B cell (primary cell): Measurements from ENCODE around the gene SLC1A4. TPM values are rescaled to one million over a fixed set of nuclear protein-coding genes. Genes with fewer than 3 reads are reported as not detected.
"Not testable (repeated sequence)": the region's sequence is repeated elsewhere in the genome, so short reads cannot be mapped to it uniquely, and the experiment has no call there.

Experiments
- ATAC-seq: fragments of 200-7000 bp; cut with Tn5 transposase; one replicate; pipeline ENCODE4 v1.10.0; 2021; ENCODE audit warnings: low read depth, mild to moderate bottlenecking, moderate number of reproducible peaks, moderate library complexity
- CTCF ChIA-PET: fragments of 350-600 bp; sonication (Branson Sonifier 250); formaldehyde crosslinking; loops from one replicate; lab custom pipeline; 2021; ENCODE audit warnings: antibody characterized with exemption, inconsistent platforms; lab: Charles Lee
- POLR2A ChIA-PET: fragments of 350-600 bp; sonication (Branson Sonifier 250); formaldehyde crosslinking; loops from one replicate; lab custom pipeline; 2021; ENCODE audit warnings: antibody characterized with exemption; lab: Charles Lee
- DNase-seq: peaks from one replicate; pipeline ENCODE4 v3.0.0; 2013
- H2AFZ ChIP-seq: 2 replicates; pipeline ENCODE4 v1.6.1; 2012; ENCODE audit warnings: mild to moderate bottlenecking, low read depth, low read length; ENCODE audit not compliant: insufficient read depth, poor library complexity, severe bottlenecking
- H3K27ac ChIP-seq, 2 donors: 1 replicate in 1 of 2; 2 replicates in 1 of 2; pipeline ENCODE4 v1.5.1; 2012 to 2013; ENCODE audit warnings: low read length in 2 of 2, mild to moderate bottlenecking in 2 of 2, moderate library complexity in 1 of 2
- H3K27me3 ChIP-seq, 4 experiments: fragments of 200-600 bp in 1 of 4; sonication (generic) in 1 of 4; replicated peaks in 1 of 4; 1 replicate in 2 of 4; 2 replicates in 2 of 4; pipeline versions ENCODE4 v1.6.1 to v1.7.0; 2013 to 2016; ENCODE audit warnings: low read length in 3 of 4, mild to moderate bottlenecking in 2 of 4, mixed read lengths in 1 of 4, moderate library complexity in 1 of 4; ENCODE audit not compliant: insufficient read depth in 4 of 4, control insufficient read depth in 3 of 4; ENCODE audit errors: control extremely low read depth in 1 of 4
- H3K36me3 ChIP-seq, 2 experiments: replicated peaks in 1 of 2; 1 replicate in 1 of 2; 2 replicates in 1 of 2; pipeline versions ENCODE4 v1.6.1 to v1.7.1; 2013; ENCODE audit warnings: low read length in 1 of 2; ENCODE audit not compliant: insufficient read depth in 2 of 2, control insufficient read depth in 1 of 2; ENCODE audit errors: control extremely low read depth in 1 of 2, extremely low read depth in 1 of 2
- H3K4me1 ChIP-seq, 2 donors: fragments of 200-600 bp in 1 of 2; sonication (generic) in 1 of 2; 1 replicate in 1 of 2; 2 replicates in 1 of 2; pipeline versions ENCODE4 v1.5.1 to v1.6.1; 2013 to 2017; ENCODE audit warnings: low read length in 2 of 2; ENCODE audit not compliant: control insufficient read depth in 2 of 2, insufficient read depth in 2 of 2
- H3K4me2 ChIP-seq: replicated peaks from 2 replicates; pipeline ENCODE3; 2012; ENCODE audit warnings: mild to moderate bottlenecking, low read depth, low read length; ENCODE audit not compliant: poor library complexity, severe bottlenecking
- H3K4me3 ChIP-seq, 5 experiments: fragments of 200-600 bp in 1 of 5; sonication (generic) in 1 of 5; 1 replicate in 3 of 5; 2 replicates in 2 of 5; pipeline versions ENCODE4 v1.5.1 to v1.7.0; 2011 to 2016; ENCODE audit warnings: low read length in 4 of 5, mild to moderate bottlenecking in 4 of 5, low read depth in 2 of 5, control low read depth in 1 of 5, moderate library complexity in 1 of 5; ENCODE audit not compliant: insufficient read depth in 1 of 5; ENCODE audit errors: control extremely low read depth in 1 of 5, extremely low read depth in 1 of 5
- H3K79me2 ChIP-seq: fragments of 200-600 bp; sonication (generic); one replicate; pipeline ENCODE4 v1.6.0; 2016; ENCODE audit warnings: low read length; ENCODE audit not compliant: control insufficient read depth, insufficient read depth
- H3K9ac ChIP-seq: fragments of 200-600 bp; sonication (generic); 2 replicates; pipeline ENCODE4 v1.6.1; 2017; ENCODE audit warnings: mild to moderate bottlenecking, low read length, moderate library complexity
- H3K9me3 ChIP-seq, 3 donors: one replicate each; pipeline versions ENCODE4 v1.6.1 to v1.7.1; 2013; ENCODE audit warnings: low read length in 2 of 3; ENCODE audit not compliant: control insufficient read depth in 2 of 3, insufficient read depth in 1 of 3; ENCODE audit errors: control extremely low read depth in 1 of 3
- H4K20me1 ChIP-seq: 2 replicates; pipeline ENCODE4 v1.6.0; 2012; ENCODE audit warnings: mild to moderate bottlenecking, low read length; ENCODE audit not compliant: insufficient read depth, control insufficient read depth, poor library complexity, severe bottlenecking
- H3K27ac Mint-ChIP-seq: one replicate; pipeline ENCODE4 v1.8.0; 2021; ENCODE audit warnings: mixed read lengths
- H3K27me3 Mint-ChIP-seq: one replicate; pipeline ENCODE4 v1.8.0; 2021; ENCODE audit warnings: mixed read lengths
- H3K4me1 Mint-ChIP-seq: one replicate; pipeline ENCODE4 v1.8.0; 2021; ENCODE audit warnings: mixed read lengths
- H3K4me3 Mint-ChIP-seq: one replicate; pipeline ENCODE4 v1.8.0; 2021; ENCODE audit warnings: mixed read lengths
- H3K9me3 Mint-ChIP-seq: one replicate; pipeline ENCODE4 v1.8.0; 2022; ENCODE audit warnings: mixed read lengths; ENCODE audit not compliant: insufficient read depth
- EZH2 ChIP-seq: IDR thresholded peaks from 2 replicates; pipeline ENCODE4 v1.6.1; 2012; ENCODE audit warnings: borderline replicate concordance, low read depth, mild to moderate bottlenecking, moderate library complexity, low read length; ENCODE audit not compliant: insufficient read depth, poor library complexity, severe bottlenecking
- WGBS: methylation state at CpG from one replicate; pipeline ENCODE4 v1.1.5; 2013; ENCODE audit warnings: missing lambda C conversion rate; ENCODE audit not compliant: insufficient coverage; 5-methylcytosine and 5-hydroxymethylcytosine counted together
- intact Hi-C: fragments of 100-400 bp; cut with micrococcal nuclease; formaldehyde crosslinking; loops from one replicate; pipeline ENCODE4 v1.10.0; 2022
- polyA plus RNA-seq: library from polyadenylated mRNA; depleted of rRNA; stranded (reverse); fragments of >200 nt; gene quantifications from 2 replicates; pipeline ENCODE4 v1.2.3, GENCODE V29; 2012
- total RNA-seq, 2 donors: library from RNA; stranded (reverse); fragments of 120-200 nt in 1 of 2; gene quantifications; 1 replicate in 1 of 2; 2 replicates in 1 of 2; pipeline versions ENCODE4 v1.2.3 to v1.2.4, GENCODE V29; 2013 to 2022
- TF ChIP-seq, protein P1 (sequence below): fragments of 200-600 bp; IDR thresholded peaks from one replicate; pipeline ENCODE4 v1.8.0; 2022; ENCODE audit warnings: antibody characterized with exemption, mild to moderate bottlenecking

Gene SLC1A4
- total and polyA plus RNA-seq, 2 donors (not counting 1 experiment from before 2014, with no cell fraction given), result 1.7 to 15.7 TPM

DNA sequence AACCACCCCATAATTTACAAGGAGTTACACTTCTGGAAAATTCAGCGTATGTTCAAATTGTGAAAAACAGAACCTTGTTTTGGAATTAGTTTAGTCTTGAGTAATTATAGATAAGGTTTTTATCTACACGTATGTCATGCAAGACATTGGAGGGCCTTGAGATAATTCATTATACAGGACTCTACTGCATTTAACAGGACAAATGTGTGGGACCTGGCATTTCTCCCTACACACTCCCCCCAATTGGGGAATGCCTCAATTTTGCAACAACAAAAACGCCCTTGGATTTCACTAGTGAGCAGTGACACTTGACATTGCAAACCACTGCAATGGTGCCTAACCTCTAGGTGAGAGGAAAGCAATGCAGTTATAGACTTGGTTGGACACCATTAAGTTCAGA, 11.4 kb downstream of the SLC1A4 start:
- Histone ChIP-seq H3K4me1 (no peaks in the 10 kb centered on the region), H3K27me3 (no peaks in the 10 kb centered on the region), H3K9me3 (no peaks in the 10 kb centered on the region), H2AFZ (no peak overlapping the region), H3K9ac (no peak overlapping the region), H3K79me2 (peaks cover 57% of the 10 kb centered on the region), H3K4me2 (no peak overlapping the region), H3K4me3 (no peak overlapping the region), H3K27ac (no peak overlapping the region), H3K36me3 (peaks cover 0 to 8% of the 10 kb centered on the region in 2 experiments), H4K20me1 (no peaks in the 10 kb centered on the region)
- TF ChIP-seq, protein P1, sequence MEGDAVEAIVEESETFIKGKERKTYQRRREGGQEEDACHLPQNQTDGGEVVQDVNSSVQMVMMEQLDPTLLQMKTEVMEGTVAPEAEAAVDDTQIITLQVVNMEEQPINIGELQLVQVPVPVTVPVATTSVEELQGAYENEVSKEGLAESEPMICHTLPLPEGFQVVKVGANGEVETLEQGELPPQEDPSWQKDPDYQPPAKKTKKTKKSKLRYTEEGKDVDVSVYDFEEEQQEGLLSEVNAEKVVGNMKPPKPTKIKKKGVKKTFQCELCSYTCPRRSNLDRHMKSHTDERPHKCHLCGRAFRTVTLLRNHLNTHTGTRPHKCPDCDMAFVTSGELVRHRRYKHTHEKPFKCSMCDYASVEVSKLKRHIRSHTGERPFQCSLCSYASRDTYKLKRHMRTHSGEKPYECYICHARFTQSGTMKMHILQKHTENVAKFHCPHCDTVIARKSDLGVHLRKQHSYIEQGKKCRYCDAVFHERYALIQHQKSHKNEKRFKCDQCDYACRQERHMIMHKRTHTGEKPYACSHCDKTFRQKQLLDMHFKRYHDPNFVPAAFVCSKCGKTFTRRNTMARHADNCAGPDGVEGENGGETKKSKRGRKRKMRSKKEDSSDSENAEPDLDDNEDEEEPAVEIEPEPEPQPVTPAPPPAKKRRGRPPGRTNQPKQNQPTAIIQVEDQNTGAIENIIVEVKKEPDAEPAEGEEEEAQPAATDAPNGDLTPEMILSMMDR, result no peak
- TF ChIP-seq EZH2, result no peak
- no peaks in the 10 kb centered on the region for H3K27me3 Mint-ChIP-seq
- ATAC-seq (no peak), DNase-seq (no peak)
- no peak overlapping the region for H3K4me3 Mint-ChIP-seq
- no peaks in the 10 kb centered on the region for H3K9me3 Mint-ChIP-seq
- POLR2A ChIA-PET, result no interaction called here
- intact Hi-C loops, result no loop called here
- no peak overlapping the region for H3K27ac Mint-ChIP-seq
- H3K4me1 Mint-ChIP-seq, result peaks cover 2% of the 10 kb centered on the region
- whole genome bisulfite sequencing, result 100% methylated on average over 1 of the region's 3 CpGs
- CTCF ChIA-PET, result no interaction called here

DNA sequence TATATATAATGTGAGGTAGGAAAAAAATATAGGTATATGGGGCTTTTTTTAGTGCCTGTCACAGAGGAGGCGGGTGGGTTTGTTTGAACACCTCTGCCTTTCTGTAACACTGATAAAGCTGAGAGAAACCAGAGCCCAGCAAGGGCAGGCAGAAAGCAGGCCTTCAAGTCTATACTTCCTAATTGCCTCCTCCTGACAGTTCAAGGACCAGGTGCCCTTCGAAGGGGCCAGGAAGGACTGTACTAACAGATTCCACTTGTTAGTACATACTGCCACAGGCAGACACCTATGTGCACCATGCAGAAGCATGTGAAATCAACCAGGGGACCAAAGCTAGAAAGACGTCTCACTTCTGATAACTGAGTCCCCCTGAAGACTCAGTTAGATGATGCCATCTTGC, 13.8 kb downstream of the SLC1A4 start:
- Histone ChIP-seq H3K4me3 (no peak overlapping the region), H3K4me1 (no peaks in the 10 kb centered on the region), H3K79me2 (peaks cover 39% of the 10 kb centered on the region), H2AFZ (no peak overlapping the region), H3K36me3 (peaks cover 0 to 4% of the 10 kb centered on the region in 2 experiments), H3K27ac (no peak overlapping the region), H4K20me1 (no peaks in the 10 kb centered on the region), H3K4me2 (no peak overlapping the region), H3K27me3 (no peaks in the 10 kb centered on the region), H3K9ac (no peak overlapping the region), H3K9me3 (no peaks in the 10 kb centered on the region)
- POLR2A ChIA-PET, result interaction anchor here (0.6 kb wide), 1 partner anchor 276 kb away, joined by 4 read pairs; no protein-coding TSS in a partner anchor
- CTCF ChIA-PET, result interaction anchor here (0.7 kb wide), 1 partner anchor 210 kb away, joined by 4 read pairs; no protein-coding TSS in a partner anchor
- Mint-ChIP-seq H3K27ac (no peak overlapping the region), H3K4me1 (no peaks in the 10 kb centered on the region), H3K4me3 (no peak overlapping the region), H3K9me3 (no peaks in the 10 kb centered on the region), H3K27me3 (no peaks in the 10 kb centered on the region)
- TF ChIP-seq, protein P1, result no peak
- TF ChIP-seq EZH2, result no peak
- intact Hi-C loops, result no loop called here
- 89% methylated on average over 3 of the region's 3 CpGs for WGBS
- DNase-seq (no peak), ATAC-seq (no peak)

GRCh38 chr2:65004232-65004631, 15.0 kb downstream of the SLC1A4 start:
- DNase-seq, POLR2A ChIA-PET: not testable (repeated sequence)

More at GRCh38 chr2:65004232-65004631, 15.0 kb downstream of the SLC1A4 start:
- H3K4me3 Mint-ChIP-seq, H3K4me3 ChIP-seq, H3K9ac ChIP-seq, H3K27ac ChIP-seq, H3K9me3 ChIP-seq, H3K27me3 Mint-ChIP-seq, CTCF ChIA-PET, H2AFZ ChIP-seq, intact Hi-C loops, H3K27ac Mint-ChIP-seq, H3K4me1 Mint-ChIP-seq, H3K4me2 ChIP-seq, H3K36me3 ChIP-seq, ATAC-seq, H3K4me1 ChIP-seq, H3K9me3 Mint-ChIP-seq, H3K27me3 ChIP-seq, H4K20me1 ChIP-seq: not testable (repeated sequence)
- WGBS, result 100% methylated on average over 1 of the region's 3 CpGs
- peaks cover 28% of the 10 kb centered on the region for H3K79me2 ChIP-seq
